Activated T-helper 1 cell treated with anti-CD3 and anti-CD28 coated beads, Interleukin-12 subunit alpha, Interleukin-12 subunit beta, Interleukin-2, Interleukin-4 antibody, amounts not matched to agents 30 ng/mL and 10 ng/mL and 1 ng/mL, durations not matched to agents 14 hours and 24 hours and 36 hours (primary cell): ENCODE data around the gene ZNF398. TPM values are rescaled to one million over a fixed set of nuclear protein-coding genes. Genes with fewer than 3 reads are reported as not detected.

Experiments used
- DNase-seq: peaks from one replicate; pipeline ENCODE4 v3.0.0; 2021; ENCODE audit warnings: low spot score
- H3K27ac Mint-ChIP-seq: one replicate; pipeline ENCODE4 v1.8.0; 2021; ENCODE audit warnings: mild to moderate bottlenecking, mixed read lengths
- H3K27me3 Mint-ChIP-seq: one replicate; pipeline ENCODE4 v1.8.0; 2022; ENCODE audit warnings: mild to moderate bottlenecking, moderate library complexity, mixed read lengths; ENCODE audit not compliant: insufficient read depth
- H3K36me3 Mint-ChIP-seq: one replicate; pipeline ENCODE4 v1.8.0; 2021; ENCODE audit warnings: low read depth, mixed read lengths
- H3K4me1 Mint-ChIP-seq: one replicate; pipeline ENCODE4 v1.8.0; 2021; ENCODE audit warnings: low read depth, mixed read lengths
- H3K4me3 Mint-ChIP-seq: one replicate; pipeline ENCODE4 v1.8.0; 2021; ENCODE audit warnings: mild to moderate bottlenecking, moderate library complexity, mixed read lengths
- H3K9me3 Mint-ChIP-seq: one replicate; pipeline ENCODE4 v1.8.0; 2021; ENCODE audit warnings: mixed read lengths
- intact Hi-C: fragments of 100-400 bp; cut with micrococcal nuclease; formaldehyde crosslinking; loops from one replicate; pipeline ENCODE4 v1.15.1; 2024
- total RNA-seq: library from RNA; stranded (reverse); gene quantifications from 2 replicates; pipeline ENCODE4 v1.2.3, GENCODE V29; 2022

ZNF398 gene
- total RNA-seq, 1 donor from 2014 or later = 14.1 TPM

GRCh38 chr7:149209518-149210269, 62.4 kb downstream of the ZNF398 start:
- intact Hi-C loops = loop anchor here (1.0 to 5.0 kb wide), 4 partner anchors 13 to 76 kb away; partner anchors contain the start of gene ZNF783
- H3K9me3 Mint-ChIP-seq = no peaks in the 10 kb centered on the region
- H3K4me1 Mint-ChIP-seq = peaks cover 13% of the 10 kb centered on the region
- peak overlapping the region; percentile 37 for H3K4me3 Mint-ChIP-seq
- H3K27me3 Mint-ChIP-seq = no peaks in the 10 kb centered on the region
- peaks cover 60% of the 10 kb centered on the region for H3K36me3 Mint-ChIP-seq
- peak; percentile 65 for DNase-seq
- peak overlapping the region; percentile 87 for H3K27ac Mint-ChIP-seq

GRCh38 chr7:149210551-149210950, 63.3 kb downstream of the ZNF398 start:
- H3K4me1 Mint-ChIP-seq = peaks cover 13% of the 10 kb centered on the region
- H3K27me3 Mint-ChIP-seq = no peaks in the 10 kb centered on the region
- no peak overlapping the region for H3K27ac Mint-ChIP-seq
- peaks cover 56% of the 10 kb centered on the region for H3K36me3 Mint-ChIP-seq
- DNase-seq = no peak
- no peaks in the 10 kb centered on the region for H3K9me3 Mint-ChIP-seq
- no peak overlapping the region for H3K4me3 Mint-ChIP-seq
- intact Hi-C loops = loop anchor here (2.0 kb wide), 1 partner anchor 14 kb away; no protein-coding TSS in a partner anchor

- Mint-ChIP-seq H3K27ac (no peak overlapping the region), H3K9me3 (no peaks in the 10 kb centered on the region), H3K4me3 (no peak overlapping the region), H3K36me3 (peaks cover 49% of the 10 kb centered on the region), H3K4me1 (peaks cover 12% of the 10 kb centered on the region), H3K27me3 (no peaks in the 10 kb centered on the region)
- DNase-seq = no peak
- intact Hi-C loops = no loop called here
These were observed 66.9 kb downstream of the ZNF398 start for GRCh38 chr7:149214020-149214720.

- intact Hi-C loops = no loop called here
- no peak overlapping the region for H3K4me3 Mint-ChIP-seq
- no peak for DNase-seq
- no peaks in the 10 kb centered on the region for H3K27me3 Mint-ChIP-seq
- H3K36me3 Mint-ChIP-seq = peaks cover 41% of the 10 kb centered on the region
- no peaks in the 10 kb centered on the region for H3K9me3 Mint-ChIP-seq
- no peak overlapping the region for H3K27ac Mint-ChIP-seq
- H3K4me1 Mint-ChIP-seq = no peaks in the 10 kb centered on the region
These were observed 69.1 kb downstream of the ZNF398 start for GRCh38 chr7:149216402-149216801.

GRCh38 chr7:149217570-149217969, 70.3 kb downstream of the ZNF398 start:
- peak overlapping the region; percentile 29 for H3K27ac Mint-ChIP-seq
- intact Hi-C loops = no loop called here
- no peaks in the 10 kb centered on the region for H3K9me3 Mint-ChIP-seq
- H3K27me3 Mint-ChIP-seq = no peaks in the 10 kb centered on the region
- no peaks in the 10 kb centered on the region for H3K4me1 Mint-ChIP-seq
- H3K4me3 Mint-ChIP-seq = no peak overlapping the region
- peaks cover 42% of the 10 kb centered on the region for H3K36me3 Mint-ChIP-seq
- DNase-seq = no peak

GRCh38 chr7:149218469-149219420, 71.5 kb downstream of the ZNF398 start:
- no peak overlapping the region for H3K4me3 Mint-ChIP-seq
- no peak for DNase-seq
- H3K36me3 Mint-ChIP-seq = peaks cover 36% of the 10 kb centered on the region
- intact Hi-C loops = no loop called here
- no peaks in the 10 kb centered on the region for H3K27me3 Mint-ChIP-seq
- H3K9me3 Mint-ChIP-seq = no peaks in the 10 kb centered on the region
- H3K4me1 Mint-ChIP-seq = no peaks in the 10 kb centered on the region
- H3K27ac Mint-ChIP-seq = no peak overlapping the region

- no peak for DNase-seq
- intact Hi-C loops = no loop called here
- Mint-ChIP-seq H3K27me3 (no peaks in the 10 kb centered on the region), H3K36me3 (peaks cover 31% of the 10 kb centered on the region), H3K27ac (no peak overlapping the region), H3K4me1 (no peaks in the 10 kb centered on the region), H3K9me3 (no peaks in the 10 kb centered on the region), H3K4me3 (no peak overlapping the region)
These were observed 73.3 kb downstream of the ZNF398 start for GRCh38 chr7:149220534-149220933.

GRCh38 chr7:149223176-149223575, 75.9 kb downstream of the ZNF398 start:
- no peak overlapping the region for H3K4me3 Mint-ChIP-seq
- no peak overlapping the region for H3K27ac Mint-ChIP-seq
- intact Hi-C loops = no loop called here
- H3K9me3 Mint-ChIP-seq = no peaks in the 10 kb centered on the region
- H3K27me3 Mint-ChIP-seq = no peaks in the 10 kb centered on the region
- no peaks in the 10 kb centered on the region for H3K4me1 Mint-ChIP-seq
- H3K36me3 Mint-ChIP-seq = peaks cover 24% of the 10 kb centered on the region
- DNase-seq = no peak

GRCh38 chr7:149223761-149224160, 76.5 kb downstream of the ZNF398 start:
- intact Hi-C loops = no loop called here
- no peak for DNase-seq
- Mint-ChIP-seq H3K27me3 (no peaks in the 10 kb centered on the region), H3K4me1 (no peaks in the 10 kb centered on the region), H3K9me3 (no peaks in the 10 kb centered on the region), H3K36me3 (peaks cover 24% of the 10 kb centered on the region), H3K4me3 (no peak overlapping the region), H3K27ac (no peak overlapping the region)

- Mint-ChIP-seq H3K9me3 (no peaks in the 10 kb centered on the region), H3K4me3 (no peak overlapping the region), H3K27ac (no peak overlapping the region), H3K36me3 (peaks cover 20% of the 10 kb centered on the region), H3K27me3 (no peaks in the 10 kb centered on the region), H3K4me1 (no peaks in the 10 kb centered on the region)
- no peak for DNase-seq
- intact Hi-C loops = no loop called here
These were observed 77.1 kb downstream of the ZNF398 start for GRCh38 chr7:149224352-149224751.

GRCh38 chr7:149225106-149225505, 77.9 kb downstream of the ZNF398 start:
- Mint-ChIP-seq H3K4me3 (no peak overlapping the region), H3K27me3 (peaks cover 2% of the 10 kb centered on the region), H3K36me3 (peaks cover 17% of the 10 kb centered on the region), H3K27ac (no peak overlapping the region), H3K4me1 (no peaks in the 10 kb centered on the region), H3K9me3 (no peaks in the 10 kb centered on the region)
- no peak for DNase-seq
- intact Hi-C loops = no loop called here

GRCh38 chr7:149225656-149226055, 78.4 kb downstream of the ZNF398 start:
- peaks cover 3% of the 10 kb centered on the region for H3K27me3 Mint-ChIP-seq
- intact Hi-C loops = no loop called here
- no peaks in the 10 kb centered on the region for H3K9me3 Mint-ChIP-seq
- no peak for DNase-seq
- no peak overlapping the region for H3K27ac Mint-ChIP-seq
- no peaks in the 10 kb centered on the region for H3K4me1 Mint-ChIP-seq
- H3K36me3 Mint-ChIP-seq = peaks cover 17% of the 10 kb centered on the region
- H3K4me3 Mint-ChIP-seq = no peak overlapping the region
